HepG2 (cell line): ENCODE results near the gene NCOA3. TPM values are rescaled to one million over a fixed set of nuclear protein-coding genes. Genes with fewer than 3 reads are reported as not detected.

ENCODE experiments used
- ATF7 ChIP-seq, 2 experiments: fragments of 450-650 bp in 1 of 2; sonication (generic) in 1 of 2; formaldehyde crosslinking in 1 of 2; IDR thresholded peaks; 2 replicates each; pipeline versions ENCODE4 v1.4.0 to v1.6.1; 2016 to 2020; ENCODE audit warnings: antibody characterized with exemption in 1 of 2, mild to moderate bottlenecking in 1 of 2, missing genetic modification reagents in 1 of 2
- CENPX ChIP-seq: sonication (generic); formaldehyde crosslinking; IDR thresholded peaks from 2 replicates; pipeline ENCODE4 v1.9.0; 2021; ENCODE audit warnings: mild to moderate bottlenecking, missing genetic modification reagents, moderate library complexity
- ERF ChIP-seq: IDR thresholded peaks from 2 replicates; pipeline ENCODE4 v1.6.1; 2018; ENCODE audit warnings: missing biosample characterization, missing genetic modification reagents
- FOXP1 ChIP-seq, 2 experiments: fragments of 450-650 bp in 1 of 2; IDR thresholded peaks; 2 replicates each; pipeline ENCODE4 v1.6.1; 2017 to 2018; ENCODE audit warnings: antibody characterized with exemption in 1 of 2
- HMGXB4 ChIP-seq, 2 experiments: sonication (generic) in 1 of 2; formaldehyde crosslinking in 1 of 2; IDR thresholded peaks; 2 replicates each; pipeline versions ENCODE4 v1.4.0 to v1.6.1; 2018 to 2020; ENCODE audit warnings: missing genetic modification reagents in 2 of 2, borderline replicate concordance in 1 of 2, low read depth in 1 of 2, mild to moderate bottlenecking in 1 of 2, missing biosample characterization in 1 of 2
- HOXA9 ChIP-seq: sonication (generic); formaldehyde crosslinking; IDR thresholded peaks from 2 replicates; pipeline ENCODE4 v1.8.1; 2022; ENCODE audit warnings: missing genetic modification reagents, mild to moderate bottlenecking, moderate library complexity, borderline replicate concordance
- IKZF1 ChIP-seq: fragments of 450-650 bp; IDR thresholded peaks from 2 replicates; pipeline ENCODE4 v1.7.1; 2016
- JUN ChIP-seq: sonication (generic); formaldehyde crosslinking; IDR thresholded peaks from 2 replicates; pipeline ENCODE4 v1.4.0; 2020; ENCODE audit warnings: mild to moderate bottlenecking, missing genetic modification reagents
- KLF15 ChIP-seq: sonication (generic); formaldehyde crosslinking; IDR thresholded peaks from 2 replicates; pipeline ENCODE4 v1.8.1; 2023; ENCODE audit warnings: borderline replicate concordance, mild to moderate bottlenecking, inconsistent platforms, missing genetic modification reagents, mixed read lengths
- PPARG ChIP-seq: conservative IDR thresholded peaks from 2 replicates; pipeline ENCODE4 v1.6.1; 2016; ENCODE audit warnings: missing biosample characterization, missing genetic modification reagents
- RFX5 ChIP-seq: IDR thresholded peaks from 2 replicates; pipeline ENCODE4 v1.6.1; 2011; ENCODE audit warnings: low read depth, low read length, improper control_type of control experiment
- SIN3B ChIP-seq: fragments of 150-350 bp; IDR thresholded peaks from 2 replicates; pipeline ENCODE4 v1.6.1; 2014; ENCODE audit warnings: low read length
- ZBTB38 ChIP-seq: sonication (generic); formaldehyde crosslinking; IDR thresholded peaks from 2 replicates; pipeline ENCODE4 v1.5.1; 2020; ENCODE audit warnings: mild to moderate bottlenecking, missing genetic modification reagents
- ZFP37 ChIP-seq: sonication (generic); formaldehyde crosslinking; IDR thresholded peaks from 2 replicates; pipeline ENCODE4 v1.4.0; 2020; ENCODE audit warnings: missing genetic modification reagents, borderline replicate concordance
- ZFP82 ChIP-seq: sonication (generic); formaldehyde crosslinking; IDR thresholded peaks from 2 replicates; pipeline ENCODE4 v1.5.1; 2020; ENCODE audit warnings: mild to moderate bottlenecking, missing genetic modification reagents, borderline replicate concordance
- ZNF121 ChIP-seq: sonication (generic); formaldehyde crosslinking; IDR thresholded peaks from 2 replicates; pipeline ENCODE4 v1.5.0; 2020; ENCODE audit warnings: mild to moderate bottlenecking, missing genetic modification reagents
- ZNF30 ChIP-seq: sonication (generic); formaldehyde crosslinking; IDR thresholded peaks from 2 replicates; pipeline ENCODE4 v1.5.0; 2020; ENCODE audit warnings: mild to moderate bottlenecking, missing genetic modification reagents
- ZNF350 ChIP-seq: sonication (generic); formaldehyde crosslinking; IDR thresholded peaks from 2 replicates; pipeline ENCODE4 v1.4.0; 2020; ENCODE audit warnings: mild to moderate bottlenecking, low read depth, missing genetic modification reagents, borderline replicate concordance
- ZNF598 ChIP-seq: sonication (generic); formaldehyde crosslinking; IDR thresholded peaks from 2 replicates; pipeline ENCODE4 v1.5.1; 2020; ENCODE audit warnings: mild to moderate bottlenecking, missing genetic modification reagents, borderline replicate concordance
- ZNF724P ChIP-seq: sonication (generic); formaldehyde crosslinking; IDR thresholded peaks from 2 replicates; pipeline ENCODE4 v1.8.0; 2022; ENCODE audit warnings: missing genetic modification reagents, borderline replicate concordance
- ZNF781 ChIP-seq: sonication (generic); formaldehyde crosslinking; IDR thresholded peaks from 2 replicates; pipeline ENCODE4 v1.5.1; 2020; ENCODE audit warnings: borderline replicate concordance, mild to moderate bottlenecking, missing genetic modification reagents; ENCODE audit errors: not compliant biosample characterization
- polyA plus RNA-seq, 8 experiments: library from polyadenylated mRNA; depleted of rRNA in 3 of 8; stranded (reverse) in 7 of 8; unstranded in 1 of 8; fragments of >200 nt; fragmentation: Illumina TruSeq in 4 of 8; extraction: Trizol in 4 of 8; gene quantifications; 2 replicates each; pipeline versions ENCODE4 v1.2.1 to v1.2.3, GENCODE V29; 2011 to 2016; ENCODE audit warnings: low read depth in 4 of 8, missing spikeins in 1 of 8, mixed read lengths in 1 of 8; ENCODE audit not compliant: insufficient read depth in 1 of 8
- total RNA-seq, 5 experiments: library from RNA; depleted of rRNA; stranded (reverse); fragments of >200 nt; fragmentation: Illumina TruSeq; extraction: Trizol; gene quantifications; 2 replicates each; pipeline ENCODE4 v1.2.3, GENCODE V29; 2016; ENCODE audit warnings: low read depth in 1 of 5
- TF ChIP-seq, protein P1 (sequence below): sonication (generic); formaldehyde crosslinking; IDR thresholded peaks from 2 replicates; pipeline ENCODE4 v1.4.0; 2020; ENCODE audit warnings: mild to moderate bottlenecking, low read depth, missing genetic modification reagents
- TF ChIP-seq, protein P2 (sequence below): sonication (generic); formaldehyde crosslinking; IDR thresholded peaks from 2 replicates; pipeline ENCODE4 v1.4.0; 2020; ENCODE audit warnings: missing genetic modification reagents

NCOA3 gene
- total and polyA plus RNA-seq, 2 of the 13 experiments (the other 11 are each of a cell fraction or from before 2014, with no cell fraction given), result 35.0 to 56.8 TPM

GRCh38 chr20:47677635-47678453, 176.2 kb downstream of the NCOA3 start (continued):
- no peak for TF ChIP-seq JUN (CRISPR knock-in tag)
- TF ChIP-seq PPARG (CRISPR knock-in tag), result peak; percentile 45; the same call in 1 of the 2 replicates
- no peak for TF ChIP-seq RFX5
- TF ChIP-seq ZNF598 (CRISPR knock-in tag), result no peak
- TF ChIP-seq IKZF1, result no peak
- peak; percentile 43 for TF ChIP-seq ZNF781 (CRISPR knock-in tag)
- no peak for TF ChIP-seq ATF7 (IDR thresholded peaks at IDR 0.05)
- TF ChIP-seq ATF7 (CRISPR knock-in tag; IDR thresholded peaks at IDR 0.05), result no peak
- TF ChIP-seq ZBTB38, result no peak
- TF ChIP-seq, protein P1, sequence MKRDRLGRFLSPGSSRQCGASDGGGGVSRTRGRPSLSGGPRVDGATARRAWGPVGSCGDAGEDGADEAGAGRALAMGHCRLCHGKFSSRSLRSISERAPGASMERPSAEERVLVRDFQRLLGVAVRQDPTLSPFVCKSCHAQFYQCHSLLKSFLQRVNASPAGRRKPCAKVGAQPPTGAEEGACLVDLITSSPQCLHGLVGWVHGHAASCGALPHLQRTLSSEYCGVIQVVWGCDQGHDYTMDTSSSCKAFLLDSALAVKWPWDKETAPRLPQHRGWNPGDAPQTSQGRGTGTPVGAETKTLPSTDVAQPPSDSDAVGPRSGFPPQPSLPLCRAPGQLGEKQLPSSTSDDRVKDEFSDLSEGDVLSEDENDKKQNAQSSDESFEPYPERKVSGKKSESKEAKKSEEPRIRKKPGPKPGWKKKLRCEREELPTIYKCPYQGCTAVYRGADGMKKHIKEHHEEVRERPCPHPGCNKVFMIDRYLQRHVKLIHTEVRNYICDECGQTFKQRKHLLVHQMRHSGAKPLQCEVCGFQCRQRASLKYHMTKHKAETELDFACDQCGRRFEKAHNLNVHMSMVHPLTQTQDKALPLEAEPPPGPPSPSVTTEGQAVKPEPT (CRISPR knock-in tag), result no peak
- no peak for TF ChIP-seq ZNF30 (CRISPR knock-in tag)
- TF ChIP-seq SIN3B, result no peak
- TF ChIP-seq ERF (CRISPR knock-in tag), result peak; percentile 81; the same call in 1 of the 2 replicates
- no peak for TF ChIP-seq ZNF121 (CRISPR knock-in tag)
- no peak for TF ChIP-seq CENPX (CRISPR knock-in tag)
- TF ChIP-seq, protein P2, sequence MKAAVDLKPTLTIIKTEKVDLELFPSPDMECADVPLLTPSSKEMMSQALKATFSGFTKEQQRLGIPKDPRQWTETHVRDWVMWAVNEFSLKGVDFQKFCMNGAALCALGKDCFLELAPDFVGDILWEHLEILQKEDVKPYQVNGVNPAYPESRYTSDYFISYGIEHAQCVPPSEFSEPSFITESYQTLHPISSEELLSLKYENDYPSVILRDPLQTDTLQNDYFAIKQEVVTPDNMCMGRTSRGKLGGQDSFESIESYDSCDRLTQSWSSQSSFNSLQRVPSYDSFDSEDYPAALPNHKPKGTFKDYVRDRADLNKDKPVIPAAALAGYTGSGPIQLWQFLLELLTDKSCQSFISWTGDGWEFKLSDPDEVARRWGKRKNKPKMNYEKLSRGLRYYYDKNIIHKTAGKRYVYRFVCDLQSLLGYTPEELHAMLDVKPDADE (CRISPR knock-in tag), result no peak
- no peak for TF ChIP-seq ZFP82 (CRISPR knock-in tag)
- no peak for TF ChIP-seq HOXA9 (CRISPR knock-in tag)
- no peak for TF ChIP-seq KLF15 (CRISPR knock-in tag)
- no peak for TF ChIP-seq ZNF350 (CRISPR knock-in tag)
- no peak for TF ChIP-seq ZFP37 (CRISPR knock-in tag)
- no peak for TF ChIP-seq ZNF724P (CRISPR knock-in tag)
- peak in 1 of 2 experiments; percentile 74; a peak in 2 of 4 replicates for TF ChIP-seq HMGXB4 (CRISPR knock-in tag; IDR thresholded peaks at IDR 0.05; ENCODE audit: borderline replicate concordance in 1 of 2, low read depth in 1 of 2)
- TF ChIP-seq FOXP1 (IDR thresholded peaks at IDR 0.05), result no peak
- TF ChIP-seq FOXP1 (CRISPR knock-in tag; IDR thresholded peaks at IDR 0.05), result no peak
